ENCODE data around the gene ZNF2.

GRCh38 chr2:95121407-95122196, 44.0 kb upstream of the ZNF2 start, which contains the start of gene MRPS5:
- TF ChIP-seq CTCF (IDR thresholded peaks at IDR 0.05) (no peak), POLR2AphosphoS5 (IDR thresholded peaks at IDR 0.05) (peak; percentile 59 to 72 (median 72))

Data from breast epithelium (tissue), 3 donors.